Endodermal cell (in vitro differentiated cells): ENCODE data around the gene EML5. TPM values are rescaled to one million over a fixed set of nuclear protein-coding genes. Genes with fewer than 3 reads are reported as not detected.

Experiments used
- DNase-seq: peaks from one replicate; pipeline ENCODE4 v3.0.0-alpha.2; 2017
- H3K27ac ChIP-seq: 2 replicates; pipeline ENCODE4 v1.5.1; 2013; ENCODE audit warnings: mild to moderate bottlenecking, low read depth, low read length, moderate library complexity
- H3K27me3 ChIP-seq: 2 replicates; pipeline ENCODE4 v1.6.1; 2013; ENCODE audit warnings: mild to moderate bottlenecking, low read length, moderate library complexity; ENCODE audit not compliant: insufficient read depth, control insufficient read depth, poor library complexity, severe bottlenecking
- H3K36me3 ChIP-seq: 2 replicates; pipeline ENCODE4 v1.7.0; 2013; ENCODE audit warnings: mild to moderate bottlenecking, low read length, moderate library complexity; ENCODE audit not compliant: control insufficient read depth, insufficient read depth
- H3K4me1 ChIP-seq: one replicate; pipeline ENCODE4 v1.7.0; 2013; ENCODE audit warnings: low read length; ENCODE audit not compliant: control insufficient read depth, insufficient read depth
- H3K4me3 ChIP-seq: 2 replicates; pipeline ENCODE4 v1.5.1; 2013; ENCODE audit warnings: mild to moderate bottlenecking, low read length, moderate library complexity
- H3K9ac ChIP-seq: 2 replicates; pipeline ENCODE4 v1.6.1; 2013; ENCODE audit warnings: mild to moderate bottlenecking, low read length, moderate library complexity; ENCODE audit not compliant: poor library complexity, severe bottlenecking; ENCODE audit errors: extremely low read depth
- H3K9me3 ChIP-seq: 2 replicates; pipeline ENCODE4 v1.6.1; 2013; ENCODE audit warnings: mild to moderate bottlenecking, low read length, moderate library complexity; ENCODE audit not compliant: control insufficient read depth
- H3K27ac Mint-ChIP-seq: 2 replicates; pipeline ENCODE4 v1.8.0; 2020; ENCODE audit warnings: mixed read lengths
- H3K27me3 Mint-ChIP-seq: 2 replicates; pipeline ENCODE4 v1.8.0; 2021; ENCODE audit warnings: mild to moderate bottlenecking, mixed read lengths; ENCODE audit not compliant: insufficient read depth
- H3K36me3 Mint-ChIP-seq: 2 replicates; pipeline ENCODE4 v1.8.0; 2020; ENCODE audit warnings: low read depth, mixed read lengths
- H3K4me1 Mint-ChIP-seq: 2 replicates; pipeline ENCODE4 v1.8.0; 2020; ENCODE audit warnings: mixed read lengths
- H3K4me3 Mint-ChIP-seq: 2 replicates; pipeline ENCODE4 v1.8.0; 2020; ENCODE audit warnings: mild to moderate bottlenecking, moderate library complexity, mixed read lengths
- H3K9me3 Mint-ChIP-seq: 2 replicates; pipeline ENCODE4 v1.8.0; 2020; ENCODE audit warnings: mild to moderate bottlenecking, mixed read lengths
- WGBS, 2 experiments: methylation state at CpG; one replicate each; pipeline versions ENCODE4 v1.1.5 to v1.1.7; 2013; ENCODE audit warnings: missing lambda C conversion rate in 2 of 2, mixed read lengths in 1 of 2; ENCODE audit not compliant: insufficient coverage in 1 of 2, insufficient read length in 1 of 2; 5-methylcytosine and 5-hydroxymethylcytosine counted together
- total RNA-seq, 2 donors: library from RNA; stranded (reverse); fragmentation: NEBNext Ultra II Directional in 1 of 2; extraction: Animal tissue kit (Norgen Biotek cat#: 25700) in 1 of 2; gene quantifications; 2 replicates in 1 of 2; 3 replicates in 1 of 2; pipeline ENCODE4 v1.2.1, GENCODE V29; 2021
- TF ChIP-seq, protein P1 (sequence below): fragments of 200-600 bp; sonication (generic); conservative IDR thresholded peaks from 2 replicates; pipeline ENCODE4 v1.5.0; 2021; ENCODE audit warnings: antibody characterized with exemption, mild to moderate bottlenecking

EML5 gene
- total RNA-seq, 2 donors from 2014 or later = 1.7 to 2.3 TPM

DNA sequence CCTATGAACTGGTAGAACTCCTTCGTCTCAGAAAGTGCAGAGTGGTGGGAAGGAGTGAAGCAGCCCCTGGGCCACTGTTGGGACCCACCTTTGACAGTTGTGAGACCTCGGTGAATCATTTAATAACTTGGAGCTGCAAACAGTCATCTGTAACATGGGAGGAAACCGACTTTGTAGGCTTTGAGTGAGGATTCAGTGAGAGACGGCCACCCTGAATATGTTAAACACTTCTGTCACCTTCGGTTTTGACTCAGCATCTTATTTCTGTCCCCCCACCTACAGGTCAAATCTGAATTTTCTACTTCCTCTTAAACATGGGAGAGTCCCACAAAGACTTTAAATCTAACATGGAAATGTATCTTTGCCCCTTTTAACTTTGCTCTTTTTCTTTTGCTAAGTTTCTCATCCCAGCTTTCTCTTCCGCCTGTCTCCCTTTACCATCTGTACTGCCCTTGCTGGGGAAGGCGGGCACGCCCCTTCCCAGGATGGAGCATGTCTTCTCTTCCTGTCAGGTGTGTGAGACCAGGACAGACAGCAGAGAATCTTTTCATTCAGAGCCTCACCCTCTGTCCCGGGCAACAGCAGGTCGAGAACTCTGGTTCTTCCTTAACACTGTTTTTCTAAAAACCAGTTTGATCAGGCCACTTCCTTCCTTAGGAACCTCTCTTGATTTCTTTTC, 192.9 kb downstream of the EML5 start:
- Histone ChIP-seq H3K9me3 (no peaks in the 10 kb centered on the region), H3K27me3 (no peaks in the 10 kb centered on the region), H3K36me3 (peaks cover 93% of the 10 kb centered on the region), H3K4me3 (no peak overlapping the region), H3K4me1 (no peaks in the 10 kb centered on the region), H3K9ac (no peak overlapping the region), H3K27ac (no peak overlapping the region)
- WGBS, 2 experiments = 92 to 94% methylated on average over 8 to 10 of the region's 10 CpGs
- DNase-seq = no peak
- Mint-ChIP-seq H3K27me3 (no peaks in the 10 kb centered on the region), H3K36me3 (peaks cover 92% of the 10 kb centered on the region), H3K4me3 (no peak overlapping the region), H3K4me1 (peaks cover 14% of the 10 kb centered on the region), H3K9me3 (no peaks in the 10 kb centered on the region), H3K27ac (no peak overlapping the region)
- TF ChIP-seq, protein P1, sequence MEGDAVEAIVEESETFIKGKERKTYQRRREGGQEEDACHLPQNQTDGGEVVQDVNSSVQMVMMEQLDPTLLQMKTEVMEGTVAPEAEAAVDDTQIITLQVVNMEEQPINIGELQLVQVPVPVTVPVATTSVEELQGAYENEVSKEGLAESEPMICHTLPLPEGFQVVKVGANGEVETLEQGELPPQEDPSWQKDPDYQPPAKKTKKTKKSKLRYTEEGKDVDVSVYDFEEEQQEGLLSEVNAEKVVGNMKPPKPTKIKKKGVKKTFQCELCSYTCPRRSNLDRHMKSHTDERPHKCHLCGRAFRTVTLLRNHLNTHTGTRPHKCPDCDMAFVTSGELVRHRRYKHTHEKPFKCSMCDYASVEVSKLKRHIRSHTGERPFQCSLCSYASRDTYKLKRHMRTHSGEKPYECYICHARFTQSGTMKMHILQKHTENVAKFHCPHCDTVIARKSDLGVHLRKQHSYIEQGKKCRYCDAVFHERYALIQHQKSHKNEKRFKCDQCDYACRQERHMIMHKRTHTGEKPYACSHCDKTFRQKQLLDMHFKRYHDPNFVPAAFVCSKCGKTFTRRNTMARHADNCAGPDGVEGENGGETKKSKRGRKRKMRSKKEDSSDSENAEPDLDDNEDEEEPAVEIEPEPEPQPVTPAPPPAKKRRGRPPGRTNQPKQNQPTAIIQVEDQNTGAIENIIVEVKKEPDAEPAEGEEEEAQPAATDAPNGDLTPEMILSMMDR = no peak

DNA sequence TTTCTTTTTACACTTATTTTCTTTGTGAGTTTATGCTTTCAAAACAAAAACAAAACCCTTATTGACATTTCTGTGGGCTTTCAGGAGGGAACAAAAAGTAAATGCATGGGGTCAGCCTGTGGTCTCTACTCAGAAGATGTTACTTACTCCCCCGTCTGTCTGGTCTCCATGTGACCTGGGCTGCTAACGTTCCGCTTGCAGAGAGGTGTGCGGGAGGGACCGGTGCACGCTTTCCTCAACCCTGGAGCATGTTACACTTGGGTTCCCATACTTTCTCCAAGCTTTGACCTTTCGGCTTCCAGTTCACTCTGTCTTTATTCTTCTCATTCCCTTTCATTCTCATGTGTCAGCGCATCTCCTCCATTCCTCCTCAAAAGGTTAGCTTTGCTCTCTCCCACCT, 193.4 kb downstream of the EML5 start:
- H3K27ac ChIP-seq = no peak overlapping the region
- Mint-ChIP-seq H3K27ac (no peak overlapping the region), H3K4me3 (no peak overlapping the region), H3K4me1 (peaks cover 14% of the 10 kb centered on the region), H3K9me3 (no peaks in the 10 kb centered on the region), H3K36me3 (peaks cover 93% of the 10 kb centered on the region), H3K27me3 (no peaks in the 10 kb centered on the region)
- no peak overlapping the region for H3K4me3 ChIP-seq
- peaks cover 93% of the 10 kb centered on the region for H3K36me3 ChIP-seq
- no peaks in the 10 kb centered on the region for H3K27me3 ChIP-seq
- H3K9me3 ChIP-seq = no peaks in the 10 kb centered on the region
- H3K4me1 ChIP-seq = no peaks in the 10 kb centered on the region
- 95 to 99% methylated on average over 8 of the region's 8 CpGs for WGBS, 2 experiments
- no peak for DNase-seq
- TF ChIP-seq, protein P1 = no peak
- no peak overlapping the region for H3K9ac ChIP-seq

DNA sequence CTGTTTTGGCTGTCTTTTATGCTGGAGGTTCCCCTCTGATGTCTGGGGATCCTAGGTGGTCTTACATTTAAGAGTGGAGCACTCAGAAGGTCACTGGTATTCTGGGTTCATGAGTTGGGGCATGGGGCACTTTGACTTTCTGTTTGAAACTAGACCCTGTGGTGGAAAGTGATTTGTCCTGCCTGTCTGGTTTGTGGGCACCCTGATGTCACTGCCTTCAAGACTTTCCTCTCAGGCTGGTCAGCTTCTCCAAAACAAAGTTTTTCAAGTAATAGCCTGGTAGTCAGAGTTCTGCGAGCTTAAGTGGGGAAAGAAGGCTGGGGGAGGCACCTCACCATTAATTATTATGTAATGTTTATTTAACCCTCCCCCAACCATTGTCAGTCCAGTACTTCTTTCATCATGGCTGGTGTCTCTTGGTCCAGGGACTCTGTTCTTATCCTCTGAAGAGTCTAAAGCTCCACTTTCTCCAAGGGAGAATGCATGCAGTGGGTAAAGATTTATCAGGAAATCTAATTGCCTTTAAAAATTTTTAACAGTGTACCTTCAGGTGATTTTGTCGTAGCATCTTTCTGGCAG, 194.6 kb downstream of the EML5 start:
- Mint-ChIP-seq H3K27me3 (no peaks in the 10 kb centered on the region), H3K27ac (no peak overlapping the region), H3K4me3 (no peak overlapping the region), H3K4me1 (peaks cover 8% of the 10 kb centered on the region), H3K36me3 (peaks cover 92% of the 10 kb centered on the region), H3K9me3 (no peaks in the 10 kb centered on the region)
- Histone ChIP-seq H3K27me3 (no peaks in the 10 kb centered on the region), H3K9me3 (no peaks in the 10 kb centered on the region), H3K27ac (no peak overlapping the region), H3K36me3 (peaks cover 93% of the 10 kb centered on the region), H3K9ac (no peak overlapping the region), H3K4me3 (no peak overlapping the region), H3K4me1 (no peaks in the 10 kb centered on the region)
- DNase-seq = no peak
- 89 to 100% methylated on average over 1 of the region's 2 CpGs for WGBS, 2 experiments
- TF ChIP-seq, protein P1 = no peak
